Retinal pigment epithelial cell (primary cell): ENCODE data around the gene RS1.

Experiments used
- DNase-seq: peaks from one replicate; pipeline ENCODE4 v3.0.0-alpha.2; 2010; ENCODE audit warnings: low read depth
- H3K4me3 ChIP-seq: 2 replicates; pipeline ENCODE4 v1.5.1; 2011; ENCODE audit warnings: mild to moderate bottlenecking, low read length, control low read depth, moderate library complexity
- CTCF ChIP-seq: conservative IDR thresholded peaks from 2 replicates; pipeline ENCODE4 v1.5.1; 2011; ENCODE audit warnings: low read depth, low read length, control low read depth, inconsistent platforms

RS1 gene

GRCh38 chrX:18616688-18617406 is 55.1 kb downstream of the RS1 start:
- no peak for DNase-seq
- no peak overlapping the region for H3K4me3 ChIP-seq
- no peak for TF ChIP-seq CTCF

- no peak for TF ChIP-seq CTCF
- H3K4me3 ChIP-seq: no peak overlapping the region
- DNase-seq: no peak
Measured at GRCh38 chrX:18613930-18614639, 57.8 kb downstream of the RS1 start.

- TF ChIP-seq CTCF: no peak
- DNase-seq: no peak
- H3K4me3 ChIP-seq: no peak overlapping the region
Measured at GRCh38 chrX:18607966-18608365, 63.9 kb downstream of the RS1 start.

- no peak overlapping the region for H3K4me3 ChIP-seq
- no peak for TF ChIP-seq CTCF
- no peak for DNase-seq
Measured at GRCh38 chrX:18598413-18598812, 73.5 kb downstream of the RS1 start.

- no peak for TF ChIP-seq CTCF
- DNase-seq: no peak
- no peak overlapping the region for H3K4me3 ChIP-seq
Measured at GRCh38 chrX:18596096-18596495, 75.8 kb downstream of the RS1 start.

- no peak overlapping the region for H3K4me3 ChIP-seq
- TF ChIP-seq CTCF: no peak
- no peak for DNase-seq
Measured at GRCh38 chrX:18594079-18594478, 77.8 kb downstream of the RS1 start.

- no peak for DNase-seq
- no peak overlapping the region for H3K4me3 ChIP-seq
- TF ChIP-seq CTCF: no peak
Measured at GRCh38 chrX:18591834-18592233, 80.1 kb downstream of the RS1 start.
